Right lobe of liver (tissue), 4 donors: ENCODE data around the gene PSEN1.

Experiments used
- POLR2A ChIP-seq: fragments of 450-650 bp; IDR thresholded peaks from one replicate; pipeline ENCODE4 v1.6.1; 2017; ENCODE audit warnings: antibody characterized with exemption, mild to moderate bottlenecking
- TF ChIP-seq, protein P1 (sequence below), 4 donors: fragments of 200-600 bp in 3 of 4; fragments of 450-650 bp in 1 of 4; IDR thresholded peaks; one replicate each; pipeline versions ENCODE4 v1.5.1 to v1.8.0; 2016 to 2022; ENCODE audit warnings: antibody characterized with exemption in 4 of 4, mild to moderate bottlenecking in 2 of 4
- donor health status: DM: no; HTN: no; CAD: no.
- donor health status: DM: no; HTN: no; CAD: no.
- donor health status: DM: no; HTN: yes; CAD: no.

DNA sequence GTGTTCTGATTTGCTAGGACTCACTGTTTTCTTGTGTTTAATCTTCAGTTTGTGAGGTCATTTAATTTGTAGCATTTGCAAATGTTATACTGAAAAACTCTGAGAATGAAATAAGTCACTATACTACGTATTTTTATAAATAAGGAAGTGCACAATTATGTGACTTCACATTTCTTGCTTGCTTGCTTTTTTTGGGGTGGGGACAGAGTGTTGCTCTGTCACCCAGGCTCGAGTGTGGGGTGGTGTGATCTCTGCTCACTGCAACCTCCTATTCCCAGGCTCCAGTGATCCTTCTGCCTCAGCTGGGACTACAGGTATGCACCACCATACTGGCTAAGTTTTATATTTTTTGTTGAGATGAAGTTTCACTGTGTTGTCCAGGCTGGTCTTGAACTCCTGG, 45.3 kb upstream of the PSEN1 start:
- TF ChIP-seq POLR2A, result no peak
- TF ChIP-seq, protein P1, sequence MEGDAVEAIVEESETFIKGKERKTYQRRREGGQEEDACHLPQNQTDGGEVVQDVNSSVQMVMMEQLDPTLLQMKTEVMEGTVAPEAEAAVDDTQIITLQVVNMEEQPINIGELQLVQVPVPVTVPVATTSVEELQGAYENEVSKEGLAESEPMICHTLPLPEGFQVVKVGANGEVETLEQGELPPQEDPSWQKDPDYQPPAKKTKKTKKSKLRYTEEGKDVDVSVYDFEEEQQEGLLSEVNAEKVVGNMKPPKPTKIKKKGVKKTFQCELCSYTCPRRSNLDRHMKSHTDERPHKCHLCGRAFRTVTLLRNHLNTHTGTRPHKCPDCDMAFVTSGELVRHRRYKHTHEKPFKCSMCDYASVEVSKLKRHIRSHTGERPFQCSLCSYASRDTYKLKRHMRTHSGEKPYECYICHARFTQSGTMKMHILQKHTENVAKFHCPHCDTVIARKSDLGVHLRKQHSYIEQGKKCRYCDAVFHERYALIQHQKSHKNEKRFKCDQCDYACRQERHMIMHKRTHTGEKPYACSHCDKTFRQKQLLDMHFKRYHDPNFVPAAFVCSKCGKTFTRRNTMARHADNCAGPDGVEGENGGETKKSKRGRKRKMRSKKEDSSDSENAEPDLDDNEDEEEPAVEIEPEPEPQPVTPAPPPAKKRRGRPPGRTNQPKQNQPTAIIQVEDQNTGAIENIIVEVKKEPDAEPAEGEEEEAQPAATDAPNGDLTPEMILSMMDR (IDR thresholded peaks at IDR 0.05), result no peak
